WTC11 (cell line): Measurements from ENCODE around the gene NAA40. TPM values are rescaled to one million over a fixed set of nuclear protein-coding genes. Genes with fewer than 3 reads are reported as not detected.

Experiments used
- ATAC-seq: fragments of 200-7000 bp; cut with Tn5 transposase; 2 replicates; pipeline ENCODE4 v1.10.0; 2021; ENCODE audit warnings: mild to moderate bottlenecking, moderate library complexity
- CTCF ChIA-PET: fragments of 300-600 bp; sonication (Branson Sonifier 250); formaldehyde crosslinking; loops from one replicate; lab custom pipeline; 2021; ENCODE audit warnings: antibody characterized with exemption; lab: Charles Lee
- POLR2A ChIA-PET: fragments of 350-600 bp; sonication (Branson Sonifier 250); formaldehyde crosslinking; loops from one replicate; lab custom pipeline; 2021; ENCODE audit warnings: antibody characterized with exemption; lab: Charles Lee
- DNase-seq: peaks from one replicate; pipeline ENCODE4 v3.0.0; 2021; ENCODE audit warnings: low spot score
- H3K27ac Mint-ChIP-seq: 2 replicates; pipeline ENCODE4 v1.8.0; 2021; ENCODE audit warnings: mixed read lengths
- H3K27me3 Mint-ChIP-seq: 2 replicates; pipeline ENCODE4 v1.8.0; 2021; ENCODE audit warnings: low read depth, mild to moderate bottlenecking, moderate library complexity, mixed read lengths
- H3K36me3 Mint-ChIP-seq: 2 replicates; pipeline ENCODE4 v1.8.0; 2021; ENCODE audit warnings: mixed read lengths
- H3K4me1 Mint-ChIP-seq: 2 replicates; pipeline ENCODE4 v1.8.0; 2022; ENCODE audit warnings: mixed read lengths
- H3K4me3 Mint-ChIP-seq: 2 replicates; pipeline ENCODE4 v1.8.0; 2021; ENCODE audit warnings: mild to moderate bottlenecking, moderate library complexity, mixed read lengths
- H3K9me3 Mint-ChIP-seq: 2 replicates; pipeline ENCODE4 v1.8.0; 2021; ENCODE audit warnings: mixed read lengths
- CBFB ChIP-seq: sonication (generic); formaldehyde crosslinking; IDR thresholded peaks from 2 replicates; pipeline ENCODE4 v1.8.1; 2022; ENCODE audit warnings: mild to moderate bottlenecking, low read depth, missing genetic modification reagents
- HMGXB4 ChIP-seq: sonication (generic); formaldehyde crosslinking; IDR thresholded peaks from 2 replicates; pipeline ENCODE4 v1.8.1; 2023; ENCODE audit warnings: mild to moderate bottlenecking, moderate library complexity, missing genetic modification reagents
- JUN ChIP-seq: sonication (generic); formaldehyde crosslinking; IDR thresholded peaks from 2 replicates; pipeline ENCODE4 v1.8.0; 2023; ENCODE audit warnings: mild to moderate bottlenecking, missing genetic modification reagents
- NR1H2 ChIP-seq: sonication (generic); formaldehyde crosslinking; IDR thresholded peaks from 2 replicates; pipeline ENCODE4 v1.9.0; 2021; ENCODE audit warnings: mild to moderate bottlenecking, moderate library complexity, missing genetic modification reagents
- NR2C2 ChIP-seq: sonication (generic); formaldehyde crosslinking; IDR thresholded peaks from 2 replicates; pipeline ENCODE4 v1.8.0; 2022; ENCODE audit warnings: mild to moderate bottlenecking, missing genetic modification reagents
- PREB ChIP-seq: sonication (generic); formaldehyde crosslinking; IDR thresholded peaks from 2 replicates; pipeline ENCODE4 v1.8.1; 2022; ENCODE audit warnings: mild to moderate bottlenecking, missing genetic modification reagents, moderate library complexity, borderline replicate concordance
- SMAD4 ChIP-seq: sonication (generic); formaldehyde crosslinking; IDR thresholded peaks from 2 replicates; pipeline ENCODE4 v1.8.0; 2022; ENCODE audit warnings: mild to moderate bottlenecking, missing genetic modification reagents
- TEAD4 ChIP-seq: sonication (generic); formaldehyde crosslinking; IDR thresholded peaks from 2 replicates; pipeline ENCODE4 v1.8.0; 2022; ENCODE audit warnings: mild to moderate bottlenecking, missing genetic modification reagents
- TP53 ChIP-seq: sonication (generic); formaldehyde crosslinking; IDR thresholded peaks from 2 replicates; pipeline ENCODE4 v1.8.1; 2023; ENCODE audit warnings: mild to moderate bottlenecking, missing genetic modification reagents
- ZNF512 ChIP-seq: sonication (generic); formaldehyde crosslinking; IDR thresholded peaks from 2 replicates; pipeline ENCODE4 v1.8.1; 2022; ENCODE audit warnings: missing genetic modification reagents, borderline replicate concordance
- ZNF532 ChIP-seq: fragments of 250-450 bp; sonication (Bioruptor Pico); IDR thresholded peaks from 2 replicates; pipeline ENCODE4 v1.9.0; 2021; ENCODE audit warnings: mild to moderate bottlenecking, borderline replicate concordance
- ZNF671 ChIP-seq: fragments of 250-450 bp; sonication (Bioruptor Pico); IDR thresholded peaks from 2 replicates; pipeline ENCODE4 v1.8.0; 2021; ENCODE audit warnings: mild to moderate bottlenecking
- ZSCAN18 ChIP-seq: fragments of 250-450 bp; sonication (Bioruptor Pico); IDR thresholded peaks from 2 replicates; pipeline ENCODE4 v2.1.2; 2022; ENCODE audit warnings: mild to moderate bottlenecking, moderate library complexity
- total RNA-seq: library from RNA; stranded (reverse); gene quantifications from 3 replicates; pipeline ENCODE4 v1.2.3, GENCODE V29; 2021
- TF ChIP-seq, protein P1 (sequence below): sonication (generic); formaldehyde crosslinking; IDR thresholded peaks from 2 replicates; pipeline ENCODE4 v1.8.0; 2023; ENCODE audit warnings: missing genetic modification reagents, mild to moderate bottlenecking, borderline replicate concordance

The NAA40 gene
- total RNA-seq, 1 experiment from 2014 or later: 31.8 TPM

DNA sequence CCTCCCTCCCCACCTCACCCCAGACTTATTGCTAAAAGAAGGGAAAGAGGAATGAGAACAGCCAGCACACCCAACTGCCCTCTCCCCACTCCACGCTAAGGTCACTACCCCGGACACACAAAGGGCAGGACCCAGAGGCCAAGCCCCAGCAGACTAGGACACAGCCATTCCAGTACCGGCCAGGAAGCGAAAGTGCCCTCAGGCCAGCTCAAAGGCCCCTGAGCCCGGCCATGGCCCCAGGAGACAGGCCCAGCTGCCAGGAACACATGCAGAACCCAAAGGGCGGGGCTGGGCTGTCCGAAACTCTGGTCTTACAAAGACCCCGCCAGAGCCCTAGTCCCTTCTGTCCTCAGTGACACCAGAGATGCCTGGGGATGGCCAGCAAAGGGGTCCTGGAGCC is 27.4 kb upstream of the NAA40 start (continued):
- TF ChIP-seq, protein P1, sequence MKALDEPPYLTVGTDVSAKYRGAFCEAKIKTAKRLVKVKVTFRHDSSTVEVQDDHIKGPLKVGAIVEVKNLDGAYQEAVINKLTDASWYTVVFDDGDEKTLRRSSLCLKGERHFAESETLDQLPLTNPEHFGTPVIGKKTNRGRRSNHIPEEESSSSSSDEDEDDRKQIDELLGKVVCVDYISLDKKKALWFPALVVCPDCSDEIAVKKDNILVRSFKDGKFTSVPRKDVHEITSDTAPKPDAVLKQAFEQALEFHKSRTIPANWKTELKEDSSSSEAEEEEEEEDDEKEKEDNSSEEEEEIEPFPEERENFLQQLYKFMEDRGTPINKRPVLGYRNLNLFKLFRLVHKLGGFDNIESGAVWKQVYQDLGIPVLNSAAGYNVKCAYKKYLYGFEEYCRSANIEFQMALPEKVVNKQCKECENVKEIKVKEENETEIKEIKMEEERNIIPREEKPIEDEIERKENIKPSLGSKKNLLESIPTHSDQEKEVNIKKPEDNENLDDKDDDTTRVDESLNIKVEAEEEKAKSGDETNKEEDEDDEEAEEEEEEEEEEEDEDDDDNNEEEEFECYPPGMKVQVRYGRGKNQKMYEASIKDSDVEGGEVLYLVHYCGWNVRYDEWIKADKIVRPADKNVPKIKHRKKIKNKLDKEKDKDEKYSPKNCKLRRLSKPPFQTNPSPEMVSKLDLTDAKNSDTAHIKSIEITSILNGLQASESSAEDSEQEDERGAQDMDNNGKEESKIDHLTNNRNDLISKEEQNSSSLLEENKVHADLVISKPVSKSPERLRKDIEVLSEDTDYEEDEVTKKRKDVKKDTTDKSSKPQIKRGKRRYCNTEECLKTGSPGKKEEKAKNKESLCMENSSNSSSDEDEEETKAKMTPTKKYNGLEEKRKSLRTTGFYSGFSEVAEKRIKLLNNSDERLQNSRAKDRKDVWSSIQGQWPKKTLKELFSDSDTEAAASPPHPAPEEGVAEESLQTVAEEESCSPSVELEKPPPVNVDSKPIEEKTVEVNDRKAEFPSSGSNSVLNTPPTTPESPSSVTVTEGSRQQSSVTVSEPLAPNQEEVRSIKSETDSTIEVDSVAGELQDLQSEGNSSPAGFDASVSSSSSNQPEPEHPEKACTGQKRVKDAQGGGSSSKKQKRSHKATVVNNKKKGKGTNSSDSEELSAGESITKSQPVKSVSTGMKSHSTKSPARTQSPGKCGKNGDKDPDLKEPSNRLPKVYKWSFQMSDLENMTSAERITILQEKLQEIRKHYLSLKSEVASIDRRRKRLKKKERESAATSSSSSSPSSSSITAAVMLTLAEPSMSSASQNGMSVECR: no peak
- TF ChIP-seq TP53 (CRISPR knock-in tag) (no peak), NR2C2 (CRISPR knock-in tag) (no peak), ZSCAN18 (CRISPR knock-in tag) (no peak), CBFB (CRISPR knock-in tag) (no peak)

- no peaks in the 10 kb centered on the region for H3K27me3 Mint-ChIP-seq
- H3K36me3 Mint-ChIP-seq: peaks cover 18% of the 10 kb centered on the region
- ChIA-PET CTCF (interaction anchor here (1.0 to 6.5 kb wide), 3 partner anchors 9 to 33 kb away, joined by 3 to 56 read pairs (median 48); no protein-coding TSS in a partner anchor), POLR2A (interaction anchor here (1.6 kb wide), 1 partner anchor 8 kb away, joined by 6 read pairs; no protein-coding TSS in a partner anchor)
- H3K9me3 Mint-ChIP-seq: no peaks in the 10 kb centered on the region
- no peak for TF ChIP-seq HMGXB4
- TF ChIP-seq ZNF532 (CRISPR knock-in tag): no peak
- H3K4me3 Mint-ChIP-seq: no peak overlapping the region
- peaks cover 49% of the 10 kb centered on the region for H3K4me1 Mint-ChIP-seq
- no peak overlapping the region for H3K27ac Mint-ChIP-seq
- ATAC-seq (no peak), DNase-seq (no peak)
Observed at GRCh38 chr11:63911876-63912275, 26.9 kb upstream of the NAA40 start.

GRCh38 chr11:63912678-63913077 is 26.1 kb upstream of the NAA40 start:
- ChIA-PET POLR2A (no interaction called here), CTCF (interaction anchor here (0.8 to 6.5 kb wide), 3 partner anchors 11 to 75 kb away, joined by 5 to 56 read pairs (median 6); no protein-coding TSS in a partner anchor)
- Mint-ChIP-seq H3K27ac (peak overlapping the region; percentile 85), H3K4me3 (no peak overlapping the region), H3K4me1 (peaks cover 42% of the 10 kb centered on the region), H3K36me3 (peaks cover 18% of the 10 kb centered on the region), H3K27me3 (no peaks in the 10 kb centered on the region), H3K9me3 (no peaks in the 10 kb centered on the region)
- TF ChIP-seq NR1H2 (no peak), SMAD4 (no peak), ZNF512 (no peak), JUN (no peak), ZNF671 (CRISPR knock-in tag) (0 out of 2 replicates have a peak, but pooled peaks have one; percentile 33), PREB (no peak), TEAD4 (CRISPR knock-in tag) (no peak)
- no peak for ATAC-seq
- DNase-seq: no peak
